Adrenal gland (tissue), 5 donors: ENCODE data around the gene BMP8A.

Experiments used
- CTCF ChIP-seq, 6 experiments: fragments of 450-650 bp in 4 of 6; fragments of 200-600 bp in 2 of 6; sonication (generic) in 1 of 6; IDR thresholded peaks; 1 replicate in 5 of 6; 2 replicates in 1 of 6; pipeline versions ENCODE4 v1.5.1 to v1.8.0; 2016 to 2021; ENCODE audit warnings: antibody characterized with exemption in 6 of 6, mild to moderate bottlenecking in 2 of 6, moderate library complexity in 1 of 6
- POLR2A ChIP-seq, 2 donors: fragments of 450-650 bp; IDR thresholded peaks; one replicate each; pipeline ENCODE4 v1.6.1; 2017; ENCODE audit warnings: antibody characterized with exemption in 2 of 2, mild to moderate bottlenecking in 2 of 2, moderate library complexity in 1 of 2
- donor health status: DM: no; HTN: no; CAD: no.

GRCh38 chr1:39490596-39491145, 765 bp upstream of the BMP8A start:
- TF ChIP-seq CTCF (IDR thresholded peaks at IDR 0.05), result no peak
- no peak for TF ChIP-seq POLR2A (IDR thresholded peaks at IDR 0.05)
